Measurements from ENCODE around the gene EVPL. TPM values are rescaled to one million over a fixed set of nuclear protein-coding genes. Genes with fewer than 3 reads are reported as not detected.

EVPL gene
- total and polyA plus RNA-seq, 10 of the 15 experiments (the other 5 are each of a cell fraction or from before 2014, with no cell fraction given) = 0.03 TPM; not detected in 9

DNA sequence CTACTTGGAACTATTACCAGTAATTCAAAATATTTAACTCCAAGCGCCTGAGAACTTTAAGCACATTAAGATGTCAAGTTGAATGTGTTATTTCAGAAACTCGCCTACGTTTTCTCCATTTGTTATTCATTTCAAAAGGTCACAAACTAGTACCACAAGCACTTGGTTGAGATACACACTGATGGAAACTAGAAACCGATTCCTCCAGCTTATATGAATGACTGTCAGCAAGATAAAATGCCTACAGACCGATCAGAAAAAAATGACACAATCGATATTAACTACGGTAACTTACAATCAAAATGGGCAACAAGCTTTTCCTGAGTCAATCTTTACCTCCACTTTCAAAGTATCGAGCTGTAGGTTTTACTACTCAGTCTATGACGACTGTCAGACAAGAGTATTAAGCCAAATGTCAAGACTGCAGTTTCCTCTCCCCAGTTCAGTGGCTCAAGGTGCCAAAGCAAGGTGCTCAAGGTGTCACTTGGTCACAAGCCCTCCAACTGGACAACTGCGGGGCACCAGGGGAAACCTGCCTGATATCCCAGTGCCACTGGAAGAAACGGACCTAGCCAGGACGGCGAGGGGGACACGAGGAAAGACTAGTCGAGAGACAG is 44.5 kb upstream of the EVPL start (continued):
- TF ChIP-seq USF1 (IDR thresholded peaks at IDR 0.05; ENCODE audit: borderline replicate concordance, extremely low read length, insufficient read depth, low read depth, low read length) (no peak), GATAD2B (conservative IDR thresholded peaks at IDR 0.05; ENCODE audit: low read depth) (no peak), MLLT1 (IDR thresholded peaks at IDR 0.05) (no peak), EP300 (IDR thresholded peaks at IDR 0.05; ENCODE audit: borderline replicate concordance in 1 of 2, control insufficient read depth in 1 of 2, low read depth in 2 of 2, low read length in 2 of 2) (0 out of 4 replicates have a peak, but pooled peaks of 1 of the 2 experiments have one; percentile 17), POU2F2 (IDR thresholded peaks at IDR 0.05; ENCODE audit: borderline replicate concordance, low read depth, low read length) (0 out of 3 replicates have a peak, but pooled peaks have one; percentile 17), WRNIP1 (IDR thresholded peaks at IDR 0.05; ENCODE audit: borderline replicate concordance, low read depth, low read length) (no peak), MTA3 (IDR thresholded peaks at IDR 0.05; ENCODE audit: borderline replicate concordance, low read length) (no peak), SUPT20H (IDR thresholded peaks at IDR 0.05; ENCODE audit: borderline replicate concordance, control insufficient read depth, low read depth, low read length) (no peak), TBL1XR1 (IDR thresholded peaks at IDR 0.05; ENCODE audit: low read depth, low read length) (peak; percentile 80; the same call in 1 of the 2 replicates), CTCF (IDR thresholded peaks at IDR 0.05 in 2 of 3, conservative IDR thresholded peaks at IDR 0.05 in 1 of 3; ENCODE audit: control insufficient read depth in 2 of 3, extremely low read depth in 1 of 3, insufficient read depth in 1 of 3, low read depth in 3 of 3, low read length in 3 of 3) (no peak), CBX3 (IDR thresholded peaks at IDR 0.05; ENCODE audit: borderline replicate concordance, low read depth) (no peak), NR2F1 (conservative IDR thresholded peaks at IDR 0.05) (peak; percentile 46; the same call in 1 of the 2 replicates), RAD51 (IDR thresholded peaks at IDR 0.05) (no peak), ZNF622 (IDR thresholded peaks at IDR 0.05) (no peak), POLR2A (IDR thresholded peaks at IDR 0.05; ENCODE audit: low read depth, low read length) (no peak), SMC3 (IDR thresholded peaks at IDR 0.05; ENCODE audit: borderline replicate concordance, low read length) (no peak), SP1 (IDR thresholded peaks at IDR 0.05; ENCODE audit: low read depth, low read length) (no peak)

Measured in GM12878 (cell line).